ENCODE results near the gene CTDSP1.

The CTDSP1 gene

GRCh38 chr2:218405086-218405745 is 5.5 kb downstream of the CTDSP1 start:
- no peak overlapping the region for H3K4me3 ChIP-seq (ENCODE audit: low read length)
- TF ChIP-seq, protein P1, sequence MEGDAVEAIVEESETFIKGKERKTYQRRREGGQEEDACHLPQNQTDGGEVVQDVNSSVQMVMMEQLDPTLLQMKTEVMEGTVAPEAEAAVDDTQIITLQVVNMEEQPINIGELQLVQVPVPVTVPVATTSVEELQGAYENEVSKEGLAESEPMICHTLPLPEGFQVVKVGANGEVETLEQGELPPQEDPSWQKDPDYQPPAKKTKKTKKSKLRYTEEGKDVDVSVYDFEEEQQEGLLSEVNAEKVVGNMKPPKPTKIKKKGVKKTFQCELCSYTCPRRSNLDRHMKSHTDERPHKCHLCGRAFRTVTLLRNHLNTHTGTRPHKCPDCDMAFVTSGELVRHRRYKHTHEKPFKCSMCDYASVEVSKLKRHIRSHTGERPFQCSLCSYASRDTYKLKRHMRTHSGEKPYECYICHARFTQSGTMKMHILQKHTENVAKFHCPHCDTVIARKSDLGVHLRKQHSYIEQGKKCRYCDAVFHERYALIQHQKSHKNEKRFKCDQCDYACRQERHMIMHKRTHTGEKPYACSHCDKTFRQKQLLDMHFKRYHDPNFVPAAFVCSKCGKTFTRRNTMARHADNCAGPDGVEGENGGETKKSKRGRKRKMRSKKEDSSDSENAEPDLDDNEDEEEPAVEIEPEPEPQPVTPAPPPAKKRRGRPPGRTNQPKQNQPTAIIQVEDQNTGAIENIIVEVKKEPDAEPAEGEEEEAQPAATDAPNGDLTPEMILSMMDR (conservative IDR thresholded peaks at IDR 0.05; ENCODE audit: low read depth, low read length): no peak
- DNase-seq (ENCODE audit: low read depth): no peak

DNA sequence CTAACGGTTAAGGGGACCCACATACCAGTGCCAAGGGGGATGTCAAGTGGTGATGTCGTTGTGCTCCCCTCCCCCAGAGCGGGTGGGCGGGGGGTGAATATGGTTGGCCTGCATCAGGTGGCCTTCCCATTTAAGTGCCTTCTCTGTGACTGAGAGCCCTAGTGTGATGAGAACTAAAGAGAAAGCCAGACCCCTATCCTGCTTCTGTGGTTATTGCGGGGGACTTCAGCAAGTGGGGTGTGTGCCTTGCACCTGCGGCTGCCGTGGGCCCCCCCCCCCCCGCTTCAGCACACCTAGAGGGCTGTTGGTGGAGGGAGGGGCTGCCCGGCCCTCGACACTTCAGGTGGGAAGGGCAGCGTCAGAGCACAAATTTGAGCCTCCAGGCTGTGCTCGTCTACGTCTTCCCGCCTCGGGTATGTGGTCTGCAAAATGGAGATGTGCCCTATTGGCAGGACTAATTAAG is 6.1 kb downstream of the CTDSP1 start:
- TF ChIP-seq, protein P1 (conservative IDR thresholded peaks at IDR 0.05; ENCODE audit: low read depth, low read length): no peak
- peak overlapping the region; percentile 47 for H3K4me3 ChIP-seq (ENCODE audit: low read length)

DNA sequence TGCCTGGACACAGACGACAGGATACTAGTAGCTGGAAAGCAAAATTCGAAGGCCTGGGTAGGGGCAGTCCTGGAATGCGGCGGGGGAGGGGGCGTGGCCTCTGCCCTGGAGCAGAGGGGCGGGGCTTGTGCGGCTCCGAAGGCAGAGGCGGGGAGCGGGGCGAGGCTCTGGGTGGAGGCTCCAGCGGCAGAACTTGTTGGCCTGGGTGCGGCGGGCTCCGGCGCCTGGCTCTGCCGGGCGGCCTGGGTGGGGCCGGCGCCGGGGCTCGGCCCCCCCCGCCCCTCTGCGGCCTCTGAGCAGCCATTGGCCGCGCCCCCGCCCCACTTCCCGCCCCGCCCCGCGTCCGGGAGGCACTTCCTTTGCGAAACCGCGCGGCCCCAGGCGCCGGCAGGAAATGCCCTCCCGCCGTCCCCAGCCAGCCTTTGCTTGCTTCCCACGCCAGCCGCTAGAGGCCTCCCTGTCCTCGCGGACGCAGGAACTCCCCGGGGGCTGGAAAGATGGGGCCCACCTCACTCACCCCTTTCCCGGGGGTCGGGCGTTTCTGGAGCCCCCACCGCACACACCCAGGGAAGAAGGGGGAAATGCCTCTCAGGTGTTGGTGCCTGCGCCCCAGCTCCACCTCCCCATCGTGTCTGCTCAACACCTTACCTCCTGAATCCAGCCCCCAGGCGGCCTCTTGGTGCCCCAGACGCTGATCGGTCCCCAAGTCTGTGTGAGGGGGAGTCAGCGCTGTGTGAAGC is 6.7 kb downstream of the CTDSP1 start:
- H3K4me3 ChIP-seq (ENCODE audit: low read length): peak overlapping the region; percentile 61
- peak; percentile 78 for DNase-seq (ENCODE audit: low read depth)
- TF ChIP-seq, protein P1 (conservative IDR thresholded peaks at IDR 0.05; ENCODE audit: low read depth, low read length): peak; percentile 80

More for the DNA sequence above, 6.1 kb downstream of the CTDSP1 start:
- DNase-seq (ENCODE audit: low read depth): no peak

DNA sequence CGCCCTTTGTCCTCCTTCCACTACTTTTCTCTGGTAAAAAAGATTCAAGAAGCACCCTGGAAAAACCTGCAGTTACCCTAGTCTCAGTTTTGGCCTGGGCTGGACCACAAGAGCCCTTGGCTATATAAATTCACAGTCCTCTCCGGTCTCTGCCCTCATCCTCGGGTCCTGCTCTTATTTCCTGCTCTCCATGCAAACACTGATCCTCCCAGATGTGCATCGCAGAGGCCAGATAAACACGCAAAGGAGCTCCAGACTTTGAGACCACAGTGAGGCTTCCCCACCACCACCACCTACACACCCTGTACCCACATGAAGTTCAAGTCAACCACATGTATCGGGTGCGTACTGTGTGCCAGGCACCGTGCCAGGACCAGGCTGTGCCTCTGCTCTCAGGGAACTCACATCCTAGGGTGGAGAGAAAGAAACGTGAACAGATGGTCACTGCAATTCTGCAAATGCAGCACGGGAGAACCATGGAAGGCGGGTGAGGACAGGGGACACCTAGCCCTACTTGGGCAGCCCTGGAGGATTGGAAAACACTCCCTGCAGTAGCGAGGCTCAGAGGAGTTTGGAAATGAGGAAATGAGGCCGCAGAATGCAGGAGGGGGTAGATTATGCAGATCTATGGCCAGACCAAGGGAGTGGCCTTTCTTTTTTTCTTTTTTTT is 7.4 kb downstream of the CTDSP1 start:
- TF ChIP-seq, protein P1 (conservative IDR thresholded peaks at IDR 0.05; ENCODE audit: low read depth, low read length): no peak
- H3K4me3 ChIP-seq (ENCODE audit: low read length): peak overlapping the region; percentile 61
- no peak for DNase-seq (ENCODE audit: low read depth)

GRCh38 chr2:218407717-218408116 is 8.0 kb downstream of the CTDSP1 start:
- TF ChIP-seq, protein P1 (conservative IDR thresholded peaks at IDR 0.05; ENCODE audit: low read depth, low read length): no peak
- no peak for DNase-seq (ENCODE audit: low read depth)
- H3K4me3 ChIP-seq (ENCODE audit: low read length): no peak overlapping the region

DNA sequence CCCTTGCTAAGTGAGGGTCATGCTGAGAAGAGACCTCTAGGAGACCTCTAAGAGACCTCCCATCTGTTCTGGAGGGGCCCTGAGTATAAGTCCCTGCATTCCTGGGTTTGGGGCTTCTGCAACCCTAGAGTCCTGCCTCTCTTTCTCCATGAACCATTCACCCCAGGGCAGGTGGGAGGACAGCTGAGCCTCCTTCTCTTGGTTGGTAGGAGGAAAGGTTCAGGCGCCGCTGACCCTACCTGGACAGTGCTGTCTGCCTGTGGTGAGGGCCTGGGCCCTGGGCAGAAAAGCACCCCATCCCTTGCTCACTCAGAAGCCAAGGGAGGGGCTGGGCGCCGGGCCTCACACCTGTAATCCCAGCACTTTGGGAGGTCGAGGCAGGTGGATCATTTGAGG is 18.7 kb downstream of the CTDSP1 start:
- TF ChIP-seq, protein P1 (conservative IDR thresholded peaks at IDR 0.05; ENCODE audit: low read depth, low read length): no peak
- H3K4me3 ChIP-seq (ENCODE audit: low read length): no peak overlapping the region
- DNase-seq (ENCODE audit: low read depth): no peak

Measured in retinal pigment epithelial cell (primary cell).